Measurements from ENCODE around the gene ARMC9. TPM values are rescaled to one million over a fixed set of nuclear protein-coding genes. Genes with fewer than 3 reads are reported as not detected.

ARMC9 gene
- total and polyA plus RNA-seq, 2 donors (not counting 3 experiments of a cell fraction or from before 2014, with no cell fraction given), result 16.4 to 24.2 TPM

GRCh38 chr2:231308631-231309428 lies 110.4 kb downstream of the ARMC9 start:
- no TSS peak for BruUV-seq (replicated peaks)
- H4K20me1 ChIP-seq (replicated peaks; ENCODE audit: control insufficient read depth, extremely low read depth, insufficient read depth, low read length), result no peaks in the 10 kb centered on the region
- FAIRE-seq (no peak), DNase-seq (ENCODE audit: low read depth, low spot score) (no peak)
- H3K9ac ChIP-seq (replicated peaks; ENCODE audit: extremely low read depth, insufficient read depth, low read length), result no peak overlapping the region
- H2AFZ ChIP-seq (ENCODE audit: low read depth, low read length), result no peak overlapping the region
- H3K9me1 ChIP-seq (replicated peaks; ENCODE audit: control insufficient read depth, extremely low read depth, insufficient read depth, low read length), result no peaks in the 10 kb centered on the region
- no peaks in the 10 kb centered on the region for H3K4me1 ChIP-seq (ENCODE audit: control insufficient read depth, extremely low read depth, insufficient read depth, low read length)
- H3K9me3 ChIP-seq (replicated peaks; ENCODE audit: control insufficient read depth, insufficient read depth, low read length), result no peaks in the 10 kb centered on the region
- CTCF ChIA-PET, result interaction anchor here (1.1 to 1.9 kb wide), 5 partner anchors 10 to 104 kb away, joined by 3 to 7 read pairs (median 4); no protein-coding TSS in a partner anchor
- no peaks in the 10 kb centered on the region for H3K27me3 ChIP-seq (ENCODE audit: control insufficient read depth in 2 of 2, insufficient read depth in 2 of 2, low read length in 2 of 2)
- H3K79me2 ChIP-seq (ENCODE audit: control insufficient read depth, insufficient read depth, low read length), result no peaks in the 10 kb centered on the region
- no peak overlapping the region for H3K27ac ChIP-seq (ENCODE audit: insufficient read depth, low read depth, low read length)
- POLR2A ChIA-PET, result no interaction called here
- H3K36me3 ChIP-seq (ENCODE audit: control insufficient read depth in 2 of 2, extremely low read depth in 1 of 2, insufficient read depth in 2 of 2, low read length in 2 of 2), result no peaks in the 10 kb centered on the region
- intact Hi-C loops (cut with micrococcal nuclease), result no loop called here
- no peak overlapping the region for H3K4me3 ChIP-seq (replicated peaks in 1 of 3; ENCODE audit: insufficient read depth in 1 of 3, low read depth in 1 of 3, low read length in 3 of 3)
- H3K4me2 ChIP-seq (ENCODE audit: insufficient read depth, low read length), result no peak overlapping the region
- dilution Hi-C loops (cut with MboI; ENCODE audit: extremely low pct_ligation_motif_present, low sequenced_read_pairs), result no loop called here
- TF ChIP-seq MYC (IDR thresholded peaks at IDR 0.05; ENCODE audit: low read depth, low read length) (no peak), MAX (IDR thresholded peaks at IDR 0.05; ENCODE audit: insufficient read depth, insufficient read length) (no peak), GATA2 (IDR thresholded peaks at IDR 0.05; ENCODE audit: insufficient read depth, insufficient read length, low read depth, low read length) (no peak), FOS (IDR thresholded peaks at IDR 0.05; ENCODE audit: borderline replicate concordance, insufficient read depth, low read length) (no peak), CTCF (IDR thresholded peaks at IDR 0.05; ENCODE audit: extremely low read depth in 1 of 2, insufficient read depth in 1 of 2, low read depth in 1 of 2, low read length in 2 of 2) (no peak), POLR2A (IDR thresholded peaks at IDR 0.05; ENCODE audit: low read depth, low read length) (no peak), JUN (IDR thresholded peaks at IDR 0.05; ENCODE audit: borderline replicate concordance, insufficient read depth, insufficient read length, low read depth) (no peak), POLR2AphosphoS5 (IDR thresholded peaks at IDR 0.05; ENCODE audit: insufficient read depth, low read depth, low read length) (no peak), EZH2 (IDR thresholded peaks at IDR 0.05; ENCODE audit: borderline replicate concordance, low read depth, low read length, severe bottlenecking) (no peak)

All from endothelial cell of umbilical vein (primary cell).